Measurements from ENCODE around the gene SNRNP70.
"Not testable (repeated sequence)": the region's sequence is repeated elsewhere in the genome, so short reads cannot be mapped to it uniquely, and the experiment has no call there.

The SNRNP70 gene

GRCh38 chr19:49056101-49056901 lies 28.9 kb upstream of the SNRNP70 start:
- Histone ChIP-seq H3K27me3 (peaks cover 61 to 66% (median 65%) of the 10 kb centered on the region in 11 experiments), H3K4me3 (peak overlapping the region; percentile 33 to 63 (median 50); a peak in 18 of 20 replicates), H3K36me3 (no peaks in the 10 kb centered on the region), H4K20me1 (peaks cover 0 to 32% (median 0%) of the 10 kb centered on the region in 11 experiments; a peak in 6 of 22 replicates), H3K9ac (peak overlapping the region in 7 of 11 experiments; percentile 5 to 57 (median 46); a peak in 8 of 22 replicates), H3K9me3 (replicated peaks in 1 of 11) (no peaks in the 10 kb centered on the region), H3K4me2 (peak overlapping the region; percentile 63 to 88 (median 82)), H3K27ac (no peak overlapping the region), H3K4me1 (peaks cover 19 to 33% (median 27%) of the 10 kb centered on the region in 10 experiments)
- no peak for TF ChIP-seq Cebpa-rat (IDR thresholded peaks at IDR 0.05)

- Histone ChIP-seq H4K20me1 (peaks cover 0 to 32% (median 0%) of the 10 kb centered on the region in 11 experiments; a peak in 6 of 22 replicates), H3K4me3 (peak overlapping the region in 9 of 10 experiments; percentile 33 to 63 (median 51); a peak in 16 of 20 replicates), H3K9ac (peak overlapping the region in 1 of 11 experiments; percentile 44; a peak in 1 of 22 replicates), H3K27me3 (peaks cover 69 to 74% (median 72%) of the 10 kb centered on the region in 11 experiments), H3K4me2 (peak overlapping the region; percentile 63 to 88 (median 82)), H3K4me1 (peaks cover 19 to 33% (median 27%) of the 10 kb centered on the region in 10 experiments)
- not testable (repeated sequence) for H3K27ac ChIP-seq; H3K36me3 ChIP-seq; H3K9me3 ChIP-seq (replicated peaks in 1 of 11)
These were observed 28.2 kb upstream of the SNRNP70 start for GRCh38 chr19:49056902-49057596.

- no peak for TF ChIP-seq Cebpa-rat (IDR thresholded peaks at IDR 0.05)
- Histone ChIP-seq H3K9ac (peak within 1 kb of the TSS in 2 of 11 experiments; percentile 44 to 57; a peak in 5 of 22 replicates), H3K4me2 (peak within 1 kb of the TSS; percentile 63 to 88 (median 82)), H3K36me3 (no peaks in the 10 kb centered on the region), H3K9me3 (replicated peaks in 1 of 11) (no peaks in the 10 kb centered on the region), H4K20me1 (peaks cover 0 to 32% (median 0%) of the 10 kb centered on the region in 11 experiments; a peak in 6 of 22 replicates), H3K4me3 (peak within 1 kb of the TSS; percentile 33 to 63 (median 50); a peak in 17 of 20 replicates), H3K4me1 (peaks cover 19 to 33% (median 27%) of the 10 kb centered on the region in 10 experiments), H3K27ac (no peak within 1 kb of the TSS), H3K27me3 (peaks cover 76 to 81% (median 79%) of the 10 kb centered on the region in 11 experiments)
These were observed 27.5 kb upstream of the SNRNP70 start, which contains the start of gene CGB7 for GRCh38 chr19:49057636-49058234. Gene CGB7, minus strand, starts transcription at chr19:49057749. Its CDS starts 2,374 bp downstream, at chr19:49055375.

GRCh38 chr19:49058562-49058961 lies 26.7 kb upstream of the SNRNP70 start:
- Histone ChIP-seq H3K9ac (no peak overlapping the region), H3K4me3 (no peak overlapping the region), H3K4me1 (peaks cover 19 to 33% (median 27%) of the 10 kb centered on the region in 10 experiments), H3K27ac (no peak overlapping the region), H3K9me3 (replicated peaks in 1 of 11) (no peaks in the 10 kb centered on the region), H3K36me3 (no peaks in the 10 kb centered on the region), H3K27me3 (peaks cover 84 to 89% (median 88%) of the 10 kb centered on the region in 11 experiments), H3K4me2 (peak overlapping the region in 8 of 11 experiments; percentile 3 to 61 (median 34); a peak in 11 of 22 replicates), H4K20me1 (peaks cover 0 to 32% (median 0%) of the 10 kb centered on the region in 11 experiments; a peak in 6 of 22 replicates)
- no peak for TF ChIP-seq Cebpa-rat (IDR thresholded peaks at IDR 0.05)

- H3K4me1 ChIP-seq, result peaks cover 19 to 33% (median 27%) of the 10 kb centered on the region in 10 experiments
- H3K9ac ChIP-seq, result no peak overlapping the region
- TF ChIP-seq Cebpa-rat (IDR thresholded peaks at IDR 0.05), result no peak
- H3K36me3 ChIP-seq, result no peaks in the 10 kb centered on the region
- H3K27me3 ChIP-seq, result peaks cover 89 to 94% (median 92%) of the 10 kb centered on the region in 11 experiments
- H4K20me1 ChIP-seq, result peaks cover 0 to 32% (median 0%) of the 10 kb centered on the region in 11 experiments; a peak in 7 of 22 replicates
- no peak overlapping the region for H3K27ac ChIP-seq
- no peaks in the 10 kb centered on the region for H3K9me3 ChIP-seq (replicated peaks in 1 of 11)
- H3K4me2 ChIP-seq, result peak overlapping the region in 8 of 11 experiments; percentile 3 to 61 (median 34); a peak in 12 of 22 replicates
- no peak overlapping the region for H3K4me3 ChIP-seq
These were observed 26.2 kb upstream of the SNRNP70 start for GRCh38 chr19:49059053-49059452.

- TF ChIP-seq Cebpa-rat (IDR thresholded peaks at IDR 0.05), result no peak
- Histone ChIP-seq H4K20me1 (peaks cover 0 to 34% (median 0%) of the 10 kb centered on the region in 11 experiments; a peak in 7 of 22 replicates), H3K4me3 (no peak overlapping the region), H3K27me3 (peaks cover 100% of the 10 kb centered on the region in 11 experiments), H3K4me1 (peaks cover 19 to 35% (median 26%) of the 10 kb centered on the region in 10 experiments), H3K9ac (no peak overlapping the region), H3K9me3 (replicated peaks in 1 of 11) (no peaks in the 10 kb centered on the region), H3K27ac (no peak overlapping the region), H3K4me2 (no peak overlapping the region), H3K36me3 (no peaks in the 10 kb centered on the region)
These were observed 24.3 kb upstream of the SNRNP70 start for GRCh38 chr19:49061000-49061399.

GRCh38 chr19:49061445-49061844 lies 23.8 kb upstream of the SNRNP70 start:
- no peak overlapping the region for H3K27ac ChIP-seq
- H3K9ac ChIP-seq, result no peak overlapping the region

GRCh38 chr19:49064029-49064629 lies 21.1 kb upstream of the SNRNP70 start:
- Histone ChIP-seq H3K9me3 (replicated peaks in 1 of 11) (no peaks in the 10 kb centered on the region), H3K9ac (no peak overlapping the region), H3K4me3 (peak overlapping the region in 1 of 10 experiments; percentile 38; a peak in 1 of 20 replicates), H3K4me1 (peaks cover 0 to 8% (median 2%) of the 10 kb centered on the region in 10 experiments; a peak in 10 of 20 replicates), H3K36me3 (no peaks in the 10 kb centered on the region), H3K27ac (no peak overlapping the region), H3K27me3 (peaks cover 90 to 100% (median 98%) of the 10 kb centered on the region in 11 experiments), H3K4me2 (peak overlapping the region in 8 of 11 experiments; percentile 11 to 52 (median 32); a peak in 8 of 22 replicates), H4K20me1 (peaks cover 0 to 17% (median 0%) of the 10 kb centered on the region in 11 experiments; a peak in 6 of 22 replicates)
- TF ChIP-seq Cebpa-rat (IDR thresholded peaks at IDR 0.05), result no peak

More at GRCh38 chr19:49061445-49061844, 23.8 kb upstream of the SNRNP70 start:
- peak overlapping the region in 1 of 11 experiments; percentile 35; a peak in 1 of 22 replicates for H3K4me2 ChIP-seq
- TF ChIP-seq Cebpa-rat (IDR thresholded peaks at IDR 0.05), result no peak
- no peak overlapping the region for H3K4me3 ChIP-seq
- peaks cover 14 to 30% (median 21%) of the 10 kb centered on the region in 10 experiments for H3K4me1 ChIP-seq
- no peaks in the 10 kb centered on the region for H3K9me3 ChIP-seq (replicated peaks in 1 of 11)
- peaks cover 0 to 34% (median 0%) of the 10 kb centered on the region in 11 experiments; a peak in 7 of 22 replicates for H4K20me1 ChIP-seq
- peaks cover 100% of the 10 kb centered on the region in 11 experiments for H3K27me3 ChIP-seq
- no peaks in the 10 kb centered on the region for H3K36me3 ChIP-seq
